Measurements from ENCODE around the gene SFXN2. TPM values are rescaled to one million over a fixed set of nuclear protein-coding genes. Genes with fewer than 3 reads are reported as not detected.

The SFXN2 gene
- total and polyA plus RNA-seq, 5 donors from 2014 or later = 4.9 to 11.5 (median 9.9) TPM

DNA sequence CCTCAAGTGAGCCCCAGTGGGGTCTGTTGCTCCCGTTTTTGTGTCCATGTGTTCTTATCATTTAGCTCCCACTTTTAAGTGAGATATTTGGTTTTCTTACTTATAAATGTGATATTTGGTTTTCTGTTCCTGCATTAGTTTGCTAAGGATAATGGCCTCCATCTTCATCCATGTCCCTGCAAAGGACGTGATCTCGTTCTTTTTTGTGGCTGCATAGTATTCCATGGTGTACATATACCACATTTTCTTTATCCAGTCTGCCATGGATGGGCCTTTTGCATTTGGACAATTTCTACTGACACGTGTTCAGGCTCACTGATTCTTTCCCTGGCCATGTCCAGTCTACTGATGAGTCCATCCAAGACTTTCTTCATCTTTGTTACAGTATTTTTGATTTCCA is 9.6 kb downstream of the SFXN2 start:
- ATAC-seq (ENCODE audit: low read depth in 2 of 2) (no peak), DNase-seq (no peak)
- H3K9me3 ChIP-seq (ENCODE audit: control insufficient read depth in 2 of 2, low read length in 2 of 2) = no peaks in the 10 kb centered on the region
- Mint-ChIP-seq H3K27me3 (no peaks in the 10 kb centered on the region), H3K4me1 (peaks cover 11 to 17% (median 11%) of the 10 kb centered on the region in 4 donors), H3K36me3 (peaks cover 27% of the 10 kb centered on the region), H3K9me3 (peaks cover 0 to 3% (median 0%) of the 10 kb centered on the region in 7 donors), H3K27ac (no peak overlapping the region), H3K4me3 (no peak overlapping the region)
- peaks cover 14% of the 10 kb centered on the region for H3K36me3 ChIP-seq (ENCODE audit: control insufficient read depth, insufficient read depth, low read length)
- H3K27me3 ChIP-seq (ENCODE audit: control insufficient read depth, insufficient read depth, low read length) = no peaks in the 10 kb centered on the region
- no peak overlapping the region for H3K4me3 ChIP-seq (ENCODE audit: low read depth, low read length)
- H3K27ac ChIP-seq (ENCODE audit: insufficient read depth, low read length, poor library complexity, severe bottlenecking) = no peak overlapping the region
- H3K4me1 ChIP-seq (ENCODE audit: control insufficient read depth, insufficient read depth, low read length, poor library complexity, severe bottlenecking) = no peaks in the 10 kb centered on the region

- no peak overlapping the region for H3K4me3 Mint-ChIP-seq
- Histone ChIP-seq H3K36me3 (ENCODE audit: control insufficient read depth, insufficient read depth, low read length) (peaks cover 19% of the 10 kb centered on the region), H3K4me3 (ENCODE audit: low read depth, low read length) (no peak overlapping the region), H3K27me3 (ENCODE audit: control insufficient read depth, insufficient read depth, low read length) (no peaks in the 10 kb centered on the region), H3K4me1 (ENCODE audit: control insufficient read depth, insufficient read depth, low read length, poor library complexity, severe bottlenecking) (no peaks in the 10 kb centered on the region), H3K27ac (ENCODE audit: insufficient read depth, low read length, poor library complexity, severe bottlenecking) (no peak overlapping the region), H3K9me3 (ENCODE audit: control insufficient read depth in 2 of 2, low read length in 2 of 2) (no peaks in the 10 kb centered on the region)
- no peak for DNase-seq
- peaks cover 6 to 10% (median 8%) of the 10 kb centered on the region in 4 donors for H3K4me1 Mint-ChIP-seq
- no peak overlapping the region for H3K27ac Mint-ChIP-seq
- H3K36me3 Mint-ChIP-seq = peaks cover 24% of the 10 kb centered on the region
- H3K27me3 Mint-ChIP-seq = no peaks in the 10 kb centered on the region
- no peak for ATAC-seq (ENCODE audit: low read depth in 2 of 2)
- H3K9me3 Mint-ChIP-seq = peaks cover 0 to 3% (median 0%) of the 10 kb centered on the region in 7 donors
These were observed 11.8 kb downstream of the SFXN2 start for GRCh38 chr10:102726274-102726673.

DNA sequence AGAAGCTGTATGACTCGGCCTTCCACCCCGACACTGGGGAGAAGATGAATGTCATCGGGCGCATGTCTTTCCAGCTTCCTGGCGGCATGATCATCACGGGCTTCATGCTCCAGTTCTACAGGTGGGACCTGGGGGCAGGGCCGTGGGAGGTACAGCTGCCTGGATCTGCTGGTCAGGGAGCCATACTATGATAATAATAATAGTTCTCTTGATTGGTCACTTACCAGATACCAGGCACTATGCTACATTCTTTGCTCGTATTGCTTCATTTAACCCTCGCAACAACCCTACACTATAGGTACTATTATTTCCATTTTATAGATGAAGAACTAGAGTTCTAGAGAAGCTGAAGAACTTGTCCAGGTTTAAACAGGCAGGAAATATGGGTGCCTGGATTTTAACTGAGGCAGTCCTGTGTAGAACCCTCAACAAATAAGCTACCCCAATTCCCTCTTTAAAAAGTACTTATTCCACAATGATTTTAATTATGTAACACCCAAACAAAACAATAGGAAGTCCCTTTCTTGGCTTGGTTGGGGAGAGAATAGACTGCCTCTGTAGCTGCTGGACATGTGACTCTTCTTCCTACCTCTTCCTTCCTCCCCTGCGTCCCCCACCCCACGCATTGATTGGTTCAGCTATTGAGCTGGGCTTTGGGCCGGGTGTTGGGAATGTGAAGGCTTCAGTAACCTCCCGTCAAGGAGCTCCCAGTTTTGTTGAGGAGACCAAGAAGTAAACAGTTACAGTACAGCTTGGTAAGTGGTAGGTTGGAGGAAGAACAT is 12.8 kb downstream of the SFXN2 start:
- DNase-seq (no peak), ATAC-seq (ENCODE audit: low read depth in 2 of 2) (no peak)
- H3K27ac Mint-ChIP-seq = peak overlapping the region in 2 of 3 donors; percentile 52 to 68
- H3K36me3 Mint-ChIP-seq = peaks cover 28% of the 10 kb centered on the region
- Histone ChIP-seq H3K9me3 (ENCODE audit: control insufficient read depth in 2 of 2, low read length in 2 of 2) (no peaks in the 10 kb centered on the region), H3K4me3 (ENCODE audit: low read depth, low read length) (no peak overlapping the region), H3K27ac (ENCODE audit: insufficient read depth, low read length, poor library complexity, severe bottlenecking) (no peak overlapping the region), H3K4me1 (ENCODE audit: control insufficient read depth, insufficient read depth, low read length, poor library complexity, severe bottlenecking) (no peaks in the 10 kb centered on the region), H3K36me3 (ENCODE audit: control insufficient read depth, insufficient read depth, low read length) (peaks cover 23% of the 10 kb centered on the region), H3K27me3 (ENCODE audit: control insufficient read depth, insufficient read depth, low read length) (no peaks in the 10 kb centered on the region)
- H3K4me3 Mint-ChIP-seq = no peak overlapping the region
- no peaks in the 10 kb centered on the region for H3K27me3 Mint-ChIP-seq
- peaks cover 0 to 4% (median 2%) of the 10 kb centered on the region in 4 donors for H3K4me1 Mint-ChIP-seq
- peaks cover 0 to 3% (median 0%) of the 10 kb centered on the region in 7 donors for H3K9me3 Mint-ChIP-seq

DNA sequence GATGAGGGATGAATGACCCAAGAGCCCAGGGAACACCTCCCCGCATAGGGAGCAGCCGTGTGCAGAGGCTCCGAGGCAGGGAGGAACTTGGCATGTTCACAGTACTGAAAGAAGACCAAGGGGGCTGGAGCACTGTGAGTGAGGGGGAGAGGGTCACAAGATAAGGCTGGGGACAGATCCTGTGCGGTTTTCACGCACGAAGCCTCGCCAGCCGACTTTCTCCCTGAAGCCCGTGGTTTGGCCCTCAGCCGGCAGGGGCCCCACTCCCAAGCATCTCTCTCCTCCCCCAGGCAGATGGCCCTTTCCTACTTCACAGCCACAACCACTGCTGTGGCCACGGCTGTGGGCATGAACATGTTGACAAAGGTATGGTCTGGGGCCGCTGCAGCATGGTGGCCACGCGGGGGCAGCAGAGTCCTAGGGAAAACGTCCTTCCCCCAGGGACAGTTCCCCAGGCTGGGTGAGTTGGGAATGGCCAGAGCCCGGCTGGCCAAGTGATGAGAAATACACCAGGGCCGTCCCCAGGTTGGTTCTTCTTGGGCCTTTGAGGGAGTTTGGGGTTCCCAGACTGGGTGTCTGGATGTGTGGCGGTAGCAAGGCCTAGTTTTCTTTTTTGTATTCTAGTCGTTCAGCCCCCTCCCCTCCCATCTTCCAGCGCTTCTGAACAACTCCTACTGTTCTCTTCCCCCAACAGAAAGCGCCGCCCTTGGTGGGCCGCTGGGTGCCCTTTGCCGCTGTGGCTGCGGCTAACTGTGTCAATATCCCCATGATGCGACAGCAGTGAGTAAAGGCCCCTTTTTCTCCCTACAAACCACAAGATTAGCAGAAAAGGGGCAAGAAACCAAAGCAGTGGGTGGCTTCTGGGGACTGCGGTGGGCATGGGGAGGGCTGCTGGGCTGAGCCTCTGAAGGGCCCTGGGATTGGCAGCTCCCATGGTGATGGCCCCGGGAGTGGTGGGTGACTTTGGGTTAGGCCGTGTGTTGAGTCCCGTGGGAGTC is 14.9 kb downstream of the SFXN2 start:
- no peaks in the 10 kb centered on the region for H3K4me1 ChIP-seq (ENCODE audit: control insufficient read depth, insufficient read depth, low read length, poor library complexity, severe bottlenecking)
- H3K9me3 Mint-ChIP-seq = no peaks in the 10 kb centered on the region
- no peak overlapping the region for H3K4me3 ChIP-seq (ENCODE audit: low read depth, low read length)
- peaks cover 38% of the 10 kb centered on the region for H3K36me3 Mint-ChIP-seq
- no peak overlapping the region for H3K27ac ChIP-seq (ENCODE audit: insufficient read depth, low read length, poor library complexity, severe bottlenecking)
- H3K27me3 Mint-ChIP-seq = no peaks in the 10 kb centered on the region
- no peaks in the 10 kb centered on the region for H3K27me3 ChIP-seq (ENCODE audit: control insufficient read depth, insufficient read depth, low read length)
- H3K27ac Mint-ChIP-seq = peak overlapping the region in 1 of 3 donors; percentile 47
- H3K9me3 ChIP-seq (ENCODE audit: control insufficient read depth in 2 of 2, low read length in 2 of 2) = no peaks in the 10 kb centered on the region
- ATAC-seq (ENCODE audit: low read depth in 2 of 2) = peak in 1 of 2 donors; percentile 65
- peaks cover 0 to 4% (median 2%) of the 10 kb centered on the region in 4 donors for H3K4me1 Mint-ChIP-seq
- DNase-seq = peak; percentile 20 to 54 (median 26)
- peak overlapping the region in 2 of 4 donors; percentile 14 to 21 for H3K4me3 Mint-ChIP-seq
- peaks cover 33% of the 10 kb centered on the region for H3K36me3 ChIP-seq (ENCODE audit: control insufficient read depth, insufficient read depth, low read length)

DNA sequence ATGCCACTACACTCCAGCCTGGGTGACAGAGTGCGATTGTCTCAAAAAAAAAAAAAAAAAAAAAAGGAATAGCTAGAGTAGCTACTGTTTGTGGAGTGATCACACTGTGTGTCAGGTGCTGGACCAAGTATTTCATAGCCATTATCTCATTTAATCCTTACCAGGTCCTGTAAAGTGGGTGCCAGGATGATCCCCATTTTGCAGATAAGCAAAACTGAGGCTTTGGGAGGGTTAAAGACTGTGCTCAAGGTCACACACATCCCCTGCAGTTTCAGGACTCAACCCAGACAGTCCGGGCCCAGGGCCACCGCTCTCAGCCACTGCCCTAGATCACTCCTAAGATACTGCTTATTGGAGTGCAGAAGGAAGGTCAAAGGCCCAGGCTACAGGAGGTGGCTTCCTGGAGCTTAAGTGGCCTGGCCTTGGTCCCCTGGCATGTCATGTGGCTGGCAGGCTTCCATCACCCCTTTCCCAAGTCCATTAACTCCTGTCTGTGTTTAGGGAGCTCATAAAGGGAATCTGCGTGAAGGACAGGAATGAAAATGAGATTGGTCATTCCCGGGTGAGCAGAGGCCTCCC is 16.9 kb downstream of the SFXN2 start:
- Histone ChIP-seq H3K27me3 (ENCODE audit: control insufficient read depth, insufficient read depth, low read length) (no peaks in the 10 kb centered on the region), H3K36me3 (ENCODE audit: control insufficient read depth, insufficient read depth, low read length) (peaks cover 33% of the 10 kb centered on the region), H3K27ac (ENCODE audit: insufficient read depth, low read length, poor library complexity, severe bottlenecking) (no peak overlapping the region), H3K4me3 (ENCODE audit: low read depth, low read length) (no peak overlapping the region), H3K9me3 (ENCODE audit: control insufficient read depth in 2 of 2, low read length in 2 of 2) (no peaks in the 10 kb centered on the region), H3K4me1 (ENCODE audit: control insufficient read depth, insufficient read depth, low read length, poor library complexity, severe bottlenecking) (no peaks in the 10 kb centered on the region)
- Mint-ChIP-seq H3K4me3 (no peak overlapping the region), H3K4me1 (peaks cover 0 to 2% (median under 1%) of the 10 kb centered on the region in 4 donors), H3K27me3 (no peaks in the 10 kb centered on the region), H3K9me3 (no peaks in the 10 kb centered on the region), H3K36me3 (peaks cover 33% of the 10 kb centered on the region), H3K27ac (no peak overlapping the region)
- DNase-seq (no peak), ATAC-seq (ENCODE audit: low read depth in 2 of 2) (no peak)

DNA sequence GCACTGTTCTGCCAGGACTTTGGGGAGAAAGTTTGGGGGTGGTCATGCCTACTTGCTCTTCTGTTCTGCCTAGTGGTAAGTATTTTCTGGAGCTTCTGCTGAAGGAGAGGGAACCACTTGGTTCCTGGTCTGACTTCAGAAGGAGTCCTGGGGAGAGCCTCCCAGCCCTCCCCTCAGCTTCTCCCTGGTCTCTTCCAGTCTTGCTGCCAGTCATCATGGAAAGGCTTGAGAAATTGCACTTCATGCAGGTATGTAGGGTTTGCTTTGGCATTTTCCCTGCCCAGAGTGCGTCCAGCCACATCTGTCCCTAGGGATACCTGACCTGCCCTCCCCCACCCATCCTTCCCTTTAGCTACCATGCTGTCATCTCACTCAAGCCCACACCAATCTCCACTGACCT is 18.2 kb downstream of the SFXN2 start:
- H3K9me3 Mint-ChIP-seq = no peaks in the 10 kb centered on the region
- H3K4me1 Mint-ChIP-seq = peaks cover 0 to 2% (median under 1%) of the 10 kb centered on the region in 4 donors
- ATAC-seq (ENCODE audit: low read depth in 2 of 2) (no peak), DNase-seq (no peak)
- H3K27ac ChIP-seq (ENCODE audit: insufficient read depth, low read length, poor library complexity, severe bottlenecking) = no peak overlapping the region
- no peaks in the 10 kb centered on the region for H3K4me1 ChIP-seq (ENCODE audit: control insufficient read depth, insufficient read depth, low read length, poor library complexity, severe bottlenecking)
- no peak overlapping the region for H3K4me3 Mint-ChIP-seq
- H3K27me3 ChIP-seq (ENCODE audit: control insufficient read depth, insufficient read depth, low read length) = no peaks in the 10 kb centered on the region
- peaks cover 27% of the 10 kb centered on the region for H3K36me3 ChIP-seq (ENCODE audit: control insufficient read depth, insufficient read depth, low read length)
- no peak overlapping the region for H3K27ac Mint-ChIP-seq
- H3K4me3 ChIP-seq (ENCODE audit: low read depth, low read length) = no peak overlapping the region
- H3K9me3 ChIP-seq (ENCODE audit: control insufficient read depth in 2 of 2, low read length in 2 of 2) = no peaks in the 10 kb centered on the region
- H3K36me3 Mint-ChIP-seq = peaks cover 25% of the 10 kb centered on the region
- H3K27me3 Mint-ChIP-seq = no peaks in the 10 kb centered on the region

DNA sequence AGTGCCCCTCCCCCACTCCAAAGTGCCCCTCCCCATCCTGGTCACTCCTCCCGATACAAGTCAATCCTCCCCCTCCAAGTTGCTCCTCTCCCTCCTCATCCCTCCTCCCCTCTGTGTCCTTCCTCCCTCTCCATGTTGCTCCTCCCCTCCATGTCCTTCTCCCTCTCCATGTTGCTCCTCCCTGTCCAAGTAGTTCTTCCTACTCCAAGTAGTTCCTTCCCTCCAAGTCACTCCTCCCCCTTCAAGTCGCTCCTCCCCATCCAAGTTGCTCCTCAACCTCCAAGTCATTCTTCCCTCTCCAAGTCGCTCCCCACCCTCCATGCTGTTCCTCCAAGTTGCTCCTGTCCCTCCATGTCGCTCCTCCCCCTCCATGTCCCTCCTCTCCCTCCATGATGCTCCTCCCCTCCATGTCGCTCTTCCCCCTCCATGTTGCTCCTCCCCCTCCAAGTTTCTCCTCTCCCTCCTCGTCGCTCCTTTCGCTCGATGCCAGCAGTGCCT is 20.7 kb downstream of the SFXN2 start:
- H3K27ac Mint-ChIP-seq = no peak overlapping the region
- H3K9me3 Mint-ChIP-seq = no peaks in the 10 kb centered on the region
- no peaks in the 10 kb centered on the region for H3K9me3 ChIP-seq (ENCODE audit: control insufficient read depth in 2 of 2, low read length in 2 of 2)
- peaks cover 26% of the 10 kb centered on the region for H3K36me3 Mint-ChIP-seq
- no peaks in the 10 kb centered on the region for H3K27me3 ChIP-seq (ENCODE audit: control insufficient read depth, insufficient read depth, low read length)
- peaks cover 16% of the 10 kb centered on the region for H3K36me3 ChIP-seq (ENCODE audit: control insufficient read depth, insufficient read depth, low read length)
- H3K4me3 ChIP-seq (ENCODE audit: low read depth, low read length) = no peak overlapping the region
- DNase-seq (no peak), ATAC-seq (ENCODE audit: low read depth in 2 of 2) (no peak)
- H3K4me1 ChIP-seq (ENCODE audit: control insufficient read depth, insufficient read depth, low read length, poor library complexity, severe bottlenecking) = no peaks in the 10 kb centered on the region
- H3K27me3 Mint-ChIP-seq = no peaks in the 10 kb centered on the region
- no peak overlapping the region for H3K4me3 Mint-ChIP-seq
- H3K4me1 Mint-ChIP-seq = no peaks in the 10 kb centered on the region
- H3K27ac ChIP-seq (ENCODE audit: insufficient read depth, low read length, poor library complexity, severe bottlenecking) = no peak overlapping the region

Measured in CD4-positive, CD25-positive, alpha-beta regulatory T cell (primary cell).